Caco-2 (cell line): Measurements from ENCODE around the gene SLC24A4. TPM values are rescaled to one million over a fixed set of nuclear protein-coding genes. Genes with fewer than 3 reads are reported as not detected.

Experiments
- BruUV-seq: library from RNA; stranded (reverse); fragments of 400-500 nt; replicated peaks from 2 replicates; lab custom pipeline; 2021; lab: Mats Ljungman, UMichigan
- CTCF ChIA-PET: fragments of 300-600 bp; sonication (Branson Sonifier 250); formaldehyde crosslinking; loops from one replicate; lab custom pipeline; 2022; ENCODE audit warnings: antibody characterized with exemption; lab: Charles Lee
- POLR2A ChIA-PET: fragments of 300-600 bp; sonication (Branson Sonifier 250); formaldehyde crosslinking; loops from one replicate; lab custom pipeline; 2022; ENCODE audit warnings: antibody characterized with exemption; lab: Charles Lee
- DNase-seq, 2 experiments: peaks; one replicate each; pipeline versions ENCODE4 v3.0.0 to v3.0.0-alpha.2; 2020 to 2022
- H3K27me3 ChIP-seq: replicated peaks from 2 replicates; pipeline ENCODE4 v1.6.0; 2011; ENCODE audit warnings: low read length; ENCODE audit not compliant: control insufficient read depth, insufficient read depth
- H3K36me3 ChIP-seq: 2 replicates; pipeline ENCODE4 v1.5.1; 2011; ENCODE audit warnings: low read length; ENCODE audit not compliant: control insufficient read depth, insufficient read depth
- H3K4me1 ChIP-seq: fragments of 250-450 bp; sonication (Bioruptor Pico); 2 replicates; pipeline ENCODE4 v1.5.1; 2020; ENCODE audit warnings: mild to moderate bottlenecking
- H3K4me3 ChIP-seq: 2 replicates; pipeline ENCODE4 v1.5.1; 2011; ENCODE audit warnings: low read depth, mild to moderate bottlenecking, control low read depth, low read length
- H3K9me3 ChIP-seq: fragments of 250-450 bp; sonication (Bioruptor Pico); 2 replicates; pipeline ENCODE4 v1.5.1; 2020; ENCODE audit warnings: mild to moderate bottlenecking, moderate library complexity
- H3K27ac Mint-ChIP-seq: one replicate; pipeline ENCODE4 v1.8.0; 2022; ENCODE audit warnings: mixed read lengths; ENCODE audit not compliant: unreplicated experiment
- H3K27me3 Mint-ChIP-seq: one replicate; pipeline ENCODE4 v1.8.0; 2022; ENCODE audit warnings: mixed read lengths; ENCODE audit not compliant: insufficient read depth, unreplicated experiment
- H3K36me3 Mint-ChIP-seq: one replicate; pipeline ENCODE4 v1.8.0; 2022; ENCODE audit warnings: mild to moderate bottlenecking, mixed read lengths; ENCODE audit not compliant: insufficient read depth, unreplicated experiment
- H3K4me1 Mint-ChIP-seq: one replicate; pipeline ENCODE4 v1.8.0; 2022; ENCODE audit warnings: low read depth, mixed read lengths; ENCODE audit not compliant: unreplicated experiment
- H3K4me3 Mint-ChIP-seq: one replicate; pipeline ENCODE4 v1.8.0; 2022; ENCODE audit warnings: mild to moderate bottlenecking, moderate library complexity, mixed read lengths; ENCODE audit not compliant: unreplicated experiment
- H3K9me3 Mint-ChIP-seq: one replicate; pipeline ENCODE4 v1.8.0; 2022; ENCODE audit warnings: mixed read lengths; ENCODE audit not compliant: unreplicated experiment
- intact Hi-C: fragments of 100-400 bp; cut with micrococcal nuclease; formaldehyde crosslinking; loops from one replicate; pipeline ENCODE4 v1.10.0; 2022; ENCODE audit not compliant: unreplicated experiment
- total RNA-seq: library from RNA; stranded (reverse); gene quantifications from 2 replicates; pipeline ENCODE4 v1.2.3, GENCODE V29; 2022
- TF ChIP-seq, protein P1 (sequence below), 2 experiments: fragments of 200-600 bp in 1 of 2; IDR thresholded peaks; 1 replicate in 1 of 2; 2 replicates in 1 of 2; pipeline versions ENCODE4 v1.5.1 to v1.8.0; 2011 to 2022; ENCODE audit warnings: antibody characterized with exemption in 1 of 2, control low read depth in 1 of 2, inconsistent platforms in 1 of 2, low read depth in 1 of 2, low read length in 1 of 2, mild to moderate bottlenecking in 1 of 2, moderate library complexity in 1 of 2; ENCODE audit not compliant: insufficient read depth in 1 of 2, severe bottlenecking in 1 of 2, unreplicated experiment in 1 of 2

Gene SLC24A4
- total RNA-seq, 1 experiment from 2014 or later = not detected

DNA sequence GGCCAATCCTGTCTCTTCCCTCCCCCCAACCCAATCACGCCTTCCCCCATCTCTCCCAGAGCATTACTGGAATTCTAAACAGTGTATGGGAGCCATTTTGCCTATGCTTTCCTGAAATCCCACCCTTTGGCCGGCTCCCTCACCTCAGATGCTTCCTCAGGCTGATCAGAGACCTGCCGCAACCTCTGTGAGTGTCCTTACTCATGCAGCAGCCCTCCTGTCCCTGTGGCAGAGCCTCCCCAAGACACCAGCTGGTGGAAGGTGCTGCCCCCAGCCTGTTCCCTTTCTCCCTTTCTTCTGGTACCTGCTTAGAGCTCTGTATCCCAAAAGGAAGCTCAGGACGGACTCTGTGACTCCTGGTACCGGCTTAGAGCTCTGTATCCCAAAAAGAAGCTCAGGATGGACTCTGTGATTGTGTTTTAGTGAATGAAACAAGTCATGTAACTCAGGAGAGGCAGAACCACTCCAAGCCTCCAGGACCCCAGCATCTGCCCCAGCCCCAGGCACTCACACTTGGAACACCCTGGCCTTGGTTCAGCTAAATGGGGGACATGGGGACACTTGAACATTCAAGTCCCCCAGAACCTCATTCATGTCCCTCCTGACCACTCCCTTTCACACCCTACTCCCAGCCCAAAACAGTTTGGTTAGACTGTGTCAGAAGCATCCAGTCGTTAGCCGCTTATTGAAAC lies 161.3 kb downstream of the SLC24A4 start:
- 0 out of 2 replicates have a peak, but pooled peaks cover 5% of the 10 kb centered on the region for H3K9me3 ChIP-seq
- no peaks in the 10 kb centered on the region; the same call in 1 of the 2 replicates for H3K4me1 ChIP-seq
- Mint-ChIP-seq H3K27ac (no peak overlapping the region), H3K4me1 (peaks cover 5% of the 10 kb centered on the region), H3K9me3 (no peaks in the 10 kb centered on the region), H3K36me3 (peaks cover 6% of the 10 kb centered on the region), H3K27me3 (no peaks in the 10 kb centered on the region), H3K4me3 (no peak overlapping the region)
- TF ChIP-seq, protein P1, sequence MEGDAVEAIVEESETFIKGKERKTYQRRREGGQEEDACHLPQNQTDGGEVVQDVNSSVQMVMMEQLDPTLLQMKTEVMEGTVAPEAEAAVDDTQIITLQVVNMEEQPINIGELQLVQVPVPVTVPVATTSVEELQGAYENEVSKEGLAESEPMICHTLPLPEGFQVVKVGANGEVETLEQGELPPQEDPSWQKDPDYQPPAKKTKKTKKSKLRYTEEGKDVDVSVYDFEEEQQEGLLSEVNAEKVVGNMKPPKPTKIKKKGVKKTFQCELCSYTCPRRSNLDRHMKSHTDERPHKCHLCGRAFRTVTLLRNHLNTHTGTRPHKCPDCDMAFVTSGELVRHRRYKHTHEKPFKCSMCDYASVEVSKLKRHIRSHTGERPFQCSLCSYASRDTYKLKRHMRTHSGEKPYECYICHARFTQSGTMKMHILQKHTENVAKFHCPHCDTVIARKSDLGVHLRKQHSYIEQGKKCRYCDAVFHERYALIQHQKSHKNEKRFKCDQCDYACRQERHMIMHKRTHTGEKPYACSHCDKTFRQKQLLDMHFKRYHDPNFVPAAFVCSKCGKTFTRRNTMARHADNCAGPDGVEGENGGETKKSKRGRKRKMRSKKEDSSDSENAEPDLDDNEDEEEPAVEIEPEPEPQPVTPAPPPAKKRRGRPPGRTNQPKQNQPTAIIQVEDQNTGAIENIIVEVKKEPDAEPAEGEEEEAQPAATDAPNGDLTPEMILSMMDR (IDR thresholded peaks at IDR 0.05; ENCODE audit: insufficient read depth in 1 of 2, low read depth in 1 of 2, low read length in 1 of 2, severe bottlenecking in 1 of 2, unreplicated experiment in 1 of 2) = no peak
- H3K4me3 ChIP-seq = no peak overlapping the region
- H3K27me3 ChIP-seq = no peaks in the 10 kb centered on the region; the same call in 1 of the 2 replicates
- POLR2A ChIA-PET = no interaction called here
- no TSS peak for BruUV-seq
- intact Hi-C loops = no loop called here
- CTCF ChIA-PET = no interaction called here
- no peaks in the 10 kb centered on the region for H3K36me3 ChIP-seq
- no peak for DNase-seq

DNA sequence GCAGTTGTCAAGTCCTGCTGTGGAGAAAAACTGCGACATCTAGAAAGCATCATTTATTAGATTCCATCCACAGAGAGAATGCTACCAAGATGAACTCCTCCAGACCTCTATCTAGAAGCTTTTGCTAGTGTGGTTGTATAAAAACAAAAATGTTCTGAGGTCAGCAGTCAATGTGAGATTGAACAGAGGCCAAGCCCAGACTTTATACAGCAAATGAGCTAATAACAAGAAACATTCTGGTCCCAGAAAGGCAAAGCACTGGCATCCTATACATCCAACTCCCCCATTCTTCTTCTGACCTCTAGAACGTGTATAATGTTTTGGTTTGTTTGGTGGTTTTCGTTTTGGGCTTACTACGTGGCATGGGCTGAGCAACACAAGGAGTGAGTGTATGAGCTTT lies 163.9 kb downstream of the SLC24A4 start:
- H3K27me3 Mint-ChIP-seq = no peaks in the 10 kb centered on the region

DNA sequence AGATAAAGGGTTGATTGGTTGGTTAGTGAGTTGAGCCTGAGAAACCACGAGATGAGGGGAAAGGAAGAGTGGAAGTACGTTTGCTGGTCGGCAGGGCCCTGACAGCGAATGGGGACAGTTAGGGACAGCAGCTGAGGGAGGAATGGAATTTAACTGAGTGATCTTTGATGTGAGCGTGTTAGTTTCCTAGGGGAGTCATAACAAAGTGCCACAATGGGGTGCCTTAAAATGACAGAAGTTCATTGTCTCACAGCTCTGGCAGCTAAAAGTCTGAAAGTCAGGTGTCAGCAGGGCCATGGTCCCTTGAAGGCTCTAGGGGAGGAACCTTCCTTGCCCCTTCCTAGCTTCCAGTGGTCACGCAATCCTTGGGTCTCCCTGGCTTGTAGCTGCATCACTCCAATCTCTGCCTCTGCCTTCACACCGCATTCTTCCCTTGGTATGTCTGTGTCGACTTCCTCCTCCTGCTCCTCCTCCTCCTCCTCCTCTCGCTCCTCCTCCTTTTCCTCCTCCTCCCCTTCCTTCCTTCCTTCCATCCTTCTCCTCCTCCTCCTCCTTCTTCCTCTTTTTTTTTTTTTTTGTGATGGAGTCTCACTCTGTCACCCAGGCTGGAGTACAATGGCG lies 164.7 kb downstream of the SLC24A4 start:
- intact Hi-C loops = no loop called here
- no TSS peak for BruUV-seq
- no peaks in the 10 kb centered on the region; the same call in 1 of the 2 replicates for H3K27me3 ChIP-seq
- Mint-ChIP-seq H3K27ac (no peak overlapping the region), H3K4me3 (no peak overlapping the region), H3K9me3 (no peaks in the 10 kb centered on the region), H3K4me1 (peaks cover 11% of the 10 kb centered on the region), H3K27me3 (no peaks in the 10 kb centered on the region), H3K36me3 (peaks cover 6% of the 10 kb centered on the region)
- no peaks in the 10 kb centered on the region for H3K36me3 ChIP-seq
- no peak for DNase-seq
- no peaks in the 10 kb centered on the region for H3K9me3 ChIP-seq
- H3K4me1 ChIP-seq = no peaks in the 10 kb centered on the region; the same call in 1 of the 2 replicates
- CTCF ChIA-PET = no interaction called here
- TF ChIP-seq, protein P1 (IDR thresholded peaks at IDR 0.05; ENCODE audit: insufficient read depth in 1 of 2, low read depth in 1 of 2, low read length in 1 of 2, severe bottlenecking in 1 of 2, unreplicated experiment in 1 of 2) = no peak
- H3K4me3 ChIP-seq = no peak overlapping the region
- POLR2A ChIA-PET = no interaction called here

More for the DNA sequence above, 163.9 kb downstream of the SLC24A4 start:
- Histone ChIP-seq H3K9me3 (no peaks in the 10 kb centered on the region), H3K27me3 (no peaks in the 10 kb centered on the region; the same call in 1 of the 2 replicates), H3K4me3 (no peak overlapping the region), H3K4me1 (no peaks in the 10 kb centered on the region; the same call in 1 of the 2 replicates), H3K36me3 (no peaks in the 10 kb centered on the region)
- TF ChIP-seq, protein P1 (IDR thresholded peaks at IDR 0.05; ENCODE audit: insufficient read depth in 1 of 2, low read depth in 1 of 2, low read length in 1 of 2, severe bottlenecking in 1 of 2, unreplicated experiment in 1 of 2) = no peak
- ChIA-PET POLR2A (no interaction called here), CTCF (no interaction called here)
- H3K4me1 Mint-ChIP-seq = peaks cover 11% of the 10 kb centered on the region
- intact Hi-C loops = no loop called here
- H3K9me3 Mint-ChIP-seq = no peaks in the 10 kb centered on the region
- no peak overlapping the region for H3K4me3 Mint-ChIP-seq
- no peak for DNase-seq
- peaks cover 6% of the 10 kb centered on the region for H3K36me3 Mint-ChIP-seq
- H3K27ac Mint-ChIP-seq = no peak overlapping the region
- BruUV-seq = no TSS peak
